K562 (cell line): ENCODE data around the gene PLPP4.

Experiments used
- CTCF ChIP-seq, 3 experiments: IDR thresholded peaks in 2 of 3; conservative IDR thresholded peaks in 1 of 3; 2 replicates each; pipeline ENCODE4 v1.5.1; 2011 to 2012; ENCODE audit warnings: low read length in 3 of 3, mild to moderate bottlenecking in 3 of 3, control low read depth in 2 of 3, improper control_type of control experiment in 1 of 3, inconsistent platforms in 1 of 3, low read depth in 1 of 3, mixed read lengths in 1 of 3, moderate library complexity in 1 of 3; ENCODE audit not compliant: insufficient read depth in 2 of 3
- HCFC1 ChIP-seq: IDR thresholded peaks from 2 replicates; pipeline ENCODE4 v1.6.1; 2012; ENCODE audit warnings: low read depth, low read length, improper control_type of control experiment
- JUNB ChIP-seq: fragments of 450-650 bp; formaldehyde crosslinking; conservative IDR thresholded peaks from 2 replicates; pipeline ENCODE4 v1.4.0; 2020; ENCODE audit warnings: mild to moderate bottlenecking
- KDM1A ChIP-seq, 2 experiments: fragments of 450-650 bp; IDR thresholded peaks; 2 replicates each; pipeline ENCODE4 v1.6.1; 2016; ENCODE audit warnings: mild to moderate bottlenecking in 2 of 2
- POLR2A ChIP-seq: fragments of 450-650 bp; conservative IDR thresholded peaks from 2 replicates; pipeline ENCODE4 v1.6.1; 2016
- TBL1XR1 ChIP-seq, 2 experiments: IDR thresholded peaks; 2 replicates each; pipeline ENCODE4 v1.6.1; 2012; ENCODE audit warnings: improper control_type of control experiment in 2 of 2, low read length in 2 of 2, mild to moderate bottlenecking in 1 of 2

- no peak for TF ChIP-seq KDM1A (IDR thresholded peaks at IDR 0.05)
- TF ChIP-seq CTCF (IDR thresholded peaks at IDR 0.05 in 2 of 3, conservative IDR thresholded peaks at IDR 0.05 in 1 of 3; ENCODE audit: insufficient read depth in 2 of 3, low read depth in 1 of 3, low read length in 3 of 3): no peak
- TF ChIP-seq HCFC1: no peak
- TF ChIP-seq JUNB (CRISPR knock-in tag): no peak
- no peak for TF ChIP-seq POLR2A
- TF ChIP-seq TBL1XR1 (IDR thresholded peaks at IDR 0.05; ENCODE audit: low read length in 2 of 2): no peak
Observed at GRCh38 chr10:120574981-120575380, 118.0 kb downstream of the PLPP4 start.
